GM23338 (cell line): ENCODE results near the gene CNST. TPM values are rescaled to one million over a fixed set of nuclear protein-coding genes. Genes with fewer than 3 reads are reported as not detected.

ENCODE experiments used
- CREB1 ChIP-seq: fragments of 250-450 bp; sonication (Bioruptor Pico); IDR thresholded peaks from 2 replicates; pipeline ENCODE4 v1.5.0; 2020; ENCODE audit warnings: low read depth, mild to moderate bottlenecking, moderate library complexity
- CTCF ChIP-seq, 2 experiments: fragments of 200-600 bp in 1 of 2; sonication (generic) in 1 of 2; conservative IDR thresholded peaks; 2 replicates each; pipeline versions ENCODE4 v1.5.1 to v1.6.1; 2016 to 2017; ENCODE audit warnings: antibody characterized with exemption in 2 of 2, low read depth in 2 of 2, mild to moderate bottlenecking in 2 of 2, moderate library complexity in 1 of 2
- EZH2 ChIP-seq: fragments of 200-600 bp; sonication (generic); IDR thresholded peaks from one replicate; pipeline ENCODE4 v1.8.0; 2017; ENCODE audit warnings: antibody characterized with exemption, mild to moderate bottlenecking, low read depth; ENCODE audit not compliant: unreplicated experiment
- JUNB ChIP-seq: IDR thresholded peaks from one replicate; pipeline ENCODE4 v1.6.1; 2016; ENCODE audit warnings: antibody characterized with exemption; ENCODE audit not compliant: unreplicated experiment
- POLR2AphosphoS5 ChIP-seq: IDR thresholded peaks from 2 replicates; pipeline ENCODE4 v1.6.1; 2016; ENCODE audit warnings: antibody characterized with exemption, low read depth
- STAT1 ChIP-seq: IDR thresholded peaks from one replicate; pipeline ENCODE4 v1.6.1; 2016; ENCODE audit warnings: antibody characterized with exemption; ENCODE audit not compliant: unreplicated experiment
- ZNF114 ChIP-seq: fragments of 250-450 bp; sonication (Bioruptor Pico); IDR thresholded peaks from 2 replicates; pipeline ENCODE4 v1.5.0; 2020; ENCODE audit warnings: mild to moderate bottlenecking, moderate library complexity
- ZNF331 ChIP-seq: fragments of 250-450 bp; sonication (Bioruptor Pico); IDR thresholded peaks from 2 replicates; pipeline ENCODE4 v1.5.0; 2020; ENCODE audit warnings: low read depth, mild to moderate bottlenecking, moderate library complexity
- polyA plus RNA-seq: library from polyadenylated mRNA; unstranded; fragments of >200 nt; fragmentation: Nextera tagmentation; extraction: Ambion mirVana; gene quantifications from 2 replicates; pipeline ENCODE4 v1.2.1, GENCODE V29; 2016
- total RNA-seq: library from RNA; depleted of rRNA; stranded (reverse); fragments of >200 nt; shearing (Covaris generic); gene quantifications from 2 replicates; pipeline ENCODE4 v1.2.3, GENCODE V29; 2014
- TF ChIP-seq, protein P1 (sequence below): fragments of 250-450 bp; sonication (Bioruptor Pico); IDR thresholded peaks from 2 replicates; pipeline ENCODE4 v1.5.0; 2020; ENCODE audit warnings: mild to moderate bottlenecking, moderate library complexity
- TF ChIP-seq, protein P2 (sequence below): IDR thresholded peaks from one replicate; pipeline ENCODE4 v1.6.1; 2018; ENCODE audit warnings: antibody characterized with exemption; ENCODE audit not compliant: unreplicated experiment

CNST gene
- total and polyA plus RNA-seq, 2 experiments from 2014 or later: 8.1 to 17.6 TPM

- TF ChIP-seq, protein P1, sequence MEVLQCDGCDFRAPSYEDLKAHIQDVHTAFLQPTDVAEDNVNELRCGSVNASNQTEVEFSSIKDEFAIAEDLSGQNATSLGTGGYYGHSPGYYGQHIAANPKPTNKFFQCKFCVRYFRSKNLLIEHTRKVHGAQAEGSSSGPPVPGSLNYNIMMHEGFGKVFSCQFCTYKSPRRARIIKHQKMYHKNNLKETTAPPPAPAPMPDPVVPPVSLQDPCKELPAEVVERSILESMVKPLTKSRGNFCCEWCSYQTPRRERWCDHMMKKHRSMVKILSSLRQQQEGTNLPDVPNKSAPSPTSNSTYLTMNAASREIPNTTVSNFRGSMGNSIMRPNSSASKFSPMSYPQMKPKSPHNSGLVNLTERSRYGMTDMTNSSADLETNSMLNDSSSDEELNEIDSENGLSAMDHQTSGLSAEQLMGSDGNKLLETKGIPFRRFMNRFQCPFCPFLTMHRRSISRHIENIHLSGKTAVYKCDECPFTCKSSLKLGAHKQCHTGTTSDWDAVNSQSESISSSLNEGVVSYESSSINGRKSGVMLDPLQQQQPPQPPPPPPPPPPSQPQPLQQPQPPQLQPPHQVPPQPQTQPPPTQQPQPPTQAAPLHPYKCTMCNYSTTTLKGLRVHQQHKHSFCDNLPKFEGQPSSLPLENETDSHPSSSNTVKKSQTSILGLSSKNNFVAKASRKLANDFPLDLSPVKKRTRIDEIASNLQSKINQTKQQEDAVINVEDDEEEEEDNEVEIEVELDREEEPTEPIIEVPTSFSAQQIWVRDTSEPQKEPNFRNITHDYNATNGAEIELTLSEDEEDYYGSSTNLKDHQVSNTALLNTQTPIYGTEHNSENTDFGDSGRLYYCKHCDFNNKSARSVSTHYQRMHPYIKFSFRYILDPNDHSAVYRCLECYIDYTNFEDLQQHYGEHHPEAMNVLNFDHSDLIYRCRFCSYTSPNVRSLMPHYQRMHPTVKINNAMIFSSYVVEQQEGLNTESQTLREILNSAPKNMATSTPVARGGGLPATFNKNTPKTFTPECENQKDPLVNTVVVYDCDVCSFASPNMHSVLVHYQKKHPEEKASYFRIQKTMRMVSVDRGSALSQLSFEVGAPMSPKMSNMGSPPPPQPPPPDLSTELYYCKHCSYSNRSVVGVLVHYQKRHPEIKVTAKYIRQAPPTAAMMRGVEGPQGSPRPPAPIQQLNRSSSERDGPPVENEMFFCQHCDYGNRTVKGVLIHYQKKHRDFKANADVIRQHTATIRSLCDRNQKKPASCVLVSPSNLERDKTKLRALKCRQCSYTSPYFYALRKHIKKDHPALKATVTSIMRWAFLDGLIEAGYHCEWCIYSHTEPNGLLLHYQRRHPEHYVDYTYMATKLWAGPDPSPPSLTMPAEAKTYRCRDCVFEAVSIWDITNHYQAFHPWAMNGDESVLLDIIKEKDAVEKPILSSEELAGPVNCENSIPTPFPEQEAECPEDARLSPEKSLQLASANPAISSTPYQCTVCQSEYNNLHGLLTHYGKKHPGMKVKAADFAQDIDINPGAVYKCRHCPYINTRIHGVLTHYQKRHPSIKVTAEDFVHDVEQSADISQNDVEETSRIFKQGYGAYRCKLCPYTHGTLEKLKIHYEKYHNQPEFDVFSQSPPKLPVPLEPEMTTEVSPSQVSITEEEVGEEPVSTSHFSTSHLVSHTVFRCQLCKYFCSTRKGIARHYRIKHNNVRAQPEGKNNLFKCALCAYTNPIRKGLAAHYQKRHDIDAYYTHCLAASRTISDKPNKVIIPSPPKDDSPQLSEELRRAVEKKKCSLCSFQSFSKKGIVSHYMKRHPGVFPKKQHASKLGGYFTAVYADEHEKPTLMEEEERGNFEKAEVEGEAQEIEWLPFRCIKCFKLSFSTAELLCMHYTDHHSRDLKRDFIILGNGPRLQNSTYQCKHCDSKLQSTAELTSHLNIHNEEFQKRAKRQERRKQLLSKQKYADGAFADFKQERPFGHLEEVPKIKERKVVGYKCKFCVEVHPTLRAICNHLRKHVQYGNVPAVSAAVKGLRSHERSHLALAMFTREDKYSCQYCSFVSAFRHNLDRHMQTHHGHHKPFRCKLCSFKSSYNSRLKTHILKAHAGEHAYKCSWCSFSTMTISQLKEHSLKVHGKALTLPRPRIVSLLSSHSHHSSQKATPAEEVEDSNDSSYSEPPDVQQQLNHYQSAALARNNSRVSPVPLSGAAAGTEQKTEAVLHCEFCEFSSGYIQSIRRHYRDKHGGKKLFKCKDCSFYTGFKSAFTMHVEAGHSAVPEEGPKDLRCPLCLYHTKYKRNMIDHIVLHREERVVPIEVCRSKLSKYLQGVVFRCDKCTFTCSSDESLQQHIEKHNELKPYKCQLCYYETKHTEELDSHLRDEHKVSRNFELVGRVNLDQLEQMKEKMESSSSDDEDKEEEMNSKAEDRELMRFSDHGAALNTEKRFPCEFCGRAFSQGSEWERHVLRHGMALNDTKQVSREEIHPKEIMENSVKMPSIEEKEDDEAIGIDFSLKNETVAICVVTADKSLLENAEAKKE (CRISPR knock-in tag): no peak
- TF ChIP-seq ZNF114 (CRISPR knock-in tag) (no peak), POLR2AphosphoS5 (no peak), EZH2 (no peak), CTCF (conservative IDR thresholded peaks at IDR 0.05; ENCODE audit: low read depth in 2 of 2) (no peak), JUNB (no peak), STAT1 (no peak), ZNF331 (CRISPR knock-in tag) (no peak), CREB1 (CRISPR knock-in tag) (no peak)
- TF ChIP-seq, protein P2, sequence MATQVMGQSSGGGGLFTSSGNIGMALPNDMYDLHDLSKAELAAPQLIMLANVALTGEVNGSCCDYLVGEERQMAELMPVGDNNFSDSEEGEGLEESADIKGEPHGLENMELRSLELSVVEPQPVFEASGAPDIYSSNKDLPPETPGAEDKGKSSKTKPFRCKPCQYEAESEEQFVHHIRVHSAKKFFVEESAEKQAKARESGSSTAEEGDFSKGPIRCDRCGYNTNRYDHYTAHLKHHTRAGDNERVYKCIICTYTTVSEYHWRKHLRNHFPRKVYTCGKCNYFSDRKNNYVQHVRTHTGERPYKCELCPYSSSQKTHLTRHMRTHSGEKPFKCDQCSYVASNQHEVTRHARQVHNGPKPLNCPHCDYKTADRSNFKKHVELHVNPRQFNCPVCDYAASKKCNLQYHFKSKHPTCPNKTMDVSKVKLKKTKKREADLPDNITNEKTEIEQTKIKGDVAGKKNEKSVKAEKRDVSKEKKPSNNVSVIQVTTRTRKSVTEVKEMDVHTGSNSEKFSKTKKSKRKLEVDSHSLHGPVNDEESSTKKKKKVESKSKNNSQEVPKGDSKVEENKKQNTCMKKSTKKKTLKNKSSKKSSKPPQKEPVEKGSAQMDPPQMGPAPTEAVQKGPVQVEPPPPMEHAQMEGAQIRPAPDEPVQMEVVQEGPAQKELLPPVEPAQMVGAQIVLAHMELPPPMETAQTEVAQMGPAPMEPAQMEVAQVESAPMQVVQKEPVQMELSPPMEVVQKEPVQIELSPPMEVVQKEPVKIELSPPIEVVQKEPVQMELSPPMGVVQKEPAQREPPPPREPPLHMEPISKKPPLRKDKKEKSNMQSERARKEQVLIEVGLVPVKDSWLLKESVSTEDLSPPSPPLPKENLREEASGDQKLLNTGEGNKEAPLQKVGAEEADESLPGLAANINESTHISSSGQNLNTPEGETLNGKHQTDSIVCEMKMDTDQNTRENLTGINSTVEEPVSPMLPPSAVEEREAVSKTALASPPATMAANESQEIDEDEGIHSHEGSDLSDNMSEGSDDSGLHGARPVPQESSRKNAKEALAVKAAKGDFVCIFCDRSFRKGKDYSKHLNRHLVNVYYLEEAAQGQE: no peak
Measured at GRCh38 chr1:246591958-246592357, 25.7 kb downstream of the CNST start (continued).
